PC-3 (cell line): ENCODE results near the gene CREBL2. TPM values are rescaled to one million over a fixed set of nuclear protein-coding genes. Genes with fewer than 3 reads are reported as not detected.
"Not testable (repeated sequence)": the region's sequence is repeated elsewhere in the genome, so short reads cannot be mapped to it uniquely, and the experiment has no call there.

Experiments
- ATAC-seq: fragments of 200-7000 bp; cut with Tn5 transposase; 2 replicates; pipeline ENCODE4 v1.9.1; 2020; ENCODE audit warnings: mild to moderate bottlenecking, moderate library complexity
- BruUV-seq: library from RNA; stranded (reverse); fragments of 400-500 nt; replicated peaks from 2 replicates; lab custom pipeline; 2021; lab: Mats Ljungman, UMichigan
- CTCF ChIA-PET: fragments of 300-600 bp; sonication (Branson Sonifier 250); formaldehyde crosslinking; loops from one replicate; lab custom pipeline; 2022; ENCODE audit warnings: antibody characterized with exemption; lab: Charles Lee
- POLR2A ChIA-PET: fragments of 300-600 bp; sonication (Branson Sonifier 250); formaldehyde crosslinking; loops from one replicate; lab custom pipeline; 2022; ENCODE audit warnings: antibody characterized with exemption; ENCODE audit not compliant: unreplicated experiment; lab: Charles Lee
- DNase-seq: peaks from one replicate; pipeline ENCODE4 v3.0.0-alpha.2; 2015
- H2AFZ ChIP-seq: fragments of 300-600 bp; sonication (generic); 2 replicates; pipeline ENCODE4 v1.6.0; 2016; ENCODE audit warnings: antibody characterized with exemption, low read length
- H3F3A ChIP-seq: fragments of 300-600 bp; sonication (generic); one replicate; pipeline ENCODE4 v1.6.0; 2017; ENCODE audit warnings: antibody characterized with exemption, low read length, control low read depth, mild to moderate bottlenecking; ENCODE audit not compliant: unreplicated experiment
- H3K27ac ChIP-seq: fragments of 300-600 bp; sonication (generic); 2 replicates; pipeline ENCODE4 v1.5.1; 2016; ENCODE audit warnings: mild to moderate bottlenecking, low read length
- H3K27me3 ChIP-seq: fragments of 300-600 bp; sonication (generic); 2 replicates; pipeline ENCODE4 v1.6.1; 2016; ENCODE audit warnings: low read length, mixed read lengths
- H3K36me3 ChIP-seq: fragments of 300-600 bp; sonication (generic); 2 replicates; pipeline ENCODE4 v1.6.1; 2016; ENCODE audit warnings: low read depth, mixed run types, low read length, mixed read lengths
- H3K4me1 ChIP-seq: fragments of 300-600 bp; sonication (generic); 2 replicates; pipeline ENCODE4 v1.5.1; 2016; ENCODE audit warnings: low read length; ENCODE audit not compliant: insufficient read depth
- H3K4me2 ChIP-seq: fragments of 300-600 bp; sonication (generic); 2 replicates; pipeline ENCODE4 v1.6.0; 2016; ENCODE audit warnings: low read length
- H3K4me3 ChIP-seq: fragments of 300-600 bp; sonication (generic); 2 replicates; pipeline ENCODE4 v1.5.1; 2016; ENCODE audit warnings: mild to moderate bottlenecking, low read length, mixed read lengths
- H3K79me2 ChIP-seq: fragments of 300-600 bp; sonication (generic); 2 replicates; pipeline ENCODE4 v1.6.1; 2017; ENCODE audit warnings: low read length, mixed read lengths
- H3K9ac ChIP-seq: fragments of 300-600 bp; sonication (generic); 2 replicates; pipeline ENCODE4 v1.6.0; 2016; ENCODE audit warnings: mild to moderate bottlenecking, low read length
- H3K9me2 ChIP-seq: fragments of 300-600 bp; sonication (generic); replicated peaks from 2 replicates; pipeline ENCODE4 v1.6.1; 2016; ENCODE audit warnings: mixed run types, low read length, mixed read lengths
- H3K9me3 ChIP-seq: fragments of 300-600 bp; sonication (generic); 2 replicates; pipeline ENCODE4 v1.6.1; 2016; ENCODE audit warnings: low read length, mixed read lengths
- H4K20me1 ChIP-seq: fragments of 300-600 bp; sonication (generic); 2 replicates; pipeline ENCODE4 v1.6.1; 2016; ENCODE audit warnings: low read length, mixed read lengths
- EZH2 ChIP-seq: fragments of 300-600 bp; sonication (generic); IDR thresholded peaks from one replicate; pipeline ENCODE4 v1.6.1; 2017; ENCODE audit warnings: antibody characterized with exemption, mild to moderate bottlenecking, low read length; ENCODE audit not compliant: unreplicated experiment
- EZH2phosphoT487 ChIP-seq: fragments of 300-600 bp; sonication (generic); IDR thresholded peaks from 2 replicates; pipeline ENCODE4 v1.6.1; 2018; ENCODE audit warnings: mild to moderate bottlenecking, antibody characterized with exemption, low read length, borderline replicate concordance
- intact Hi-C: fragments of 100-400 bp; cut with micrococcal nuclease; formaldehyde crosslinking; loops from 2 replicates; pipeline ENCODE4 v1.9.0; 2023
- total RNA-seq: library from RNA; depleted of rRNA; stranded (reverse); fragments of >200 nt; gene quantifications from 2 replicates; pipeline ENCODE4 v1.2.3, GENCODE V29; 2014
- TF ChIP-seq, protein P1 (sequence below): fragments of 300-600 bp; sonication (generic); conservative IDR thresholded peaks from 2 replicates; pipeline ENCODE4 v1.5.1; 2017; ENCODE audit warnings: antibody characterized with exemption, low read depth, mild to moderate bottlenecking, low read length

Gene CREBL2
- total RNA-seq, 1 experiment from 2014 or later = 14.2 TPM

DNA sequence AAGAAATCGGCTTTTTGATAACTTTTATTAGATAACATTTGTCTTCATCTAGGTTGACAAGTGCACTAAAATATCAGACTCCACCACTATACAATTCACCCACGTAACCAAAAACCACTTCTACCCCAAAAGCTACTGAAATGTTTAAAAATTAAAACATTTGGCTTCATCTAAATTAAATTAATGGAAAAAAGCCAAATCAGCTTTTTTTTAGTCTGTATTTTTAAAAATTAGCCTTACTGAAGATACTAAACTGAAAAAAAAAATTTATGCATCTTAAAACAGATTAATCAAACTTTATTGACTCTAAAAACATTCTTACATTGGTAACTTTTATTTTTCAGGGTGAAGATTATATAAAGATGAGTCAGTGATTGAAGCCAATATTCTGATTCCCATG is 30.0 kb downstream of the CREBL2 start:
- Histone ChIP-seq H3K9ac (no peak overlapping the region), H3F3A (no peaks in the 10 kb centered on the region), H3K27ac (no peak overlapping the region), H3K4me1 (peaks cover 19% of the 10 kb centered on the region), H3K36me3 (peaks cover 16% of the 10 kb centered on the region), H4K20me1 (no peaks in the 10 kb centered on the region), H2AFZ (no peak overlapping the region), H3K4me3 (no peak overlapping the region), H3K9me3 (no peaks in the 10 kb centered on the region), H3K4me2 (no peak overlapping the region), H3K79me2 (no peaks in the 10 kb centered on the region), H3K9me2 (no peaks in the 10 kb centered on the region), H3K27me3 (no peaks in the 10 kb centered on the region)
- ChIA-PET CTCF (no interaction called here), POLR2A (no interaction called here)
- intact Hi-C loops = no loop called here
- no TSS peak for BruUV-seq
- TF ChIP-seq EZH2phosphoT487 (no peak), EZH2 (no peak)
- TF ChIP-seq, protein P1, sequence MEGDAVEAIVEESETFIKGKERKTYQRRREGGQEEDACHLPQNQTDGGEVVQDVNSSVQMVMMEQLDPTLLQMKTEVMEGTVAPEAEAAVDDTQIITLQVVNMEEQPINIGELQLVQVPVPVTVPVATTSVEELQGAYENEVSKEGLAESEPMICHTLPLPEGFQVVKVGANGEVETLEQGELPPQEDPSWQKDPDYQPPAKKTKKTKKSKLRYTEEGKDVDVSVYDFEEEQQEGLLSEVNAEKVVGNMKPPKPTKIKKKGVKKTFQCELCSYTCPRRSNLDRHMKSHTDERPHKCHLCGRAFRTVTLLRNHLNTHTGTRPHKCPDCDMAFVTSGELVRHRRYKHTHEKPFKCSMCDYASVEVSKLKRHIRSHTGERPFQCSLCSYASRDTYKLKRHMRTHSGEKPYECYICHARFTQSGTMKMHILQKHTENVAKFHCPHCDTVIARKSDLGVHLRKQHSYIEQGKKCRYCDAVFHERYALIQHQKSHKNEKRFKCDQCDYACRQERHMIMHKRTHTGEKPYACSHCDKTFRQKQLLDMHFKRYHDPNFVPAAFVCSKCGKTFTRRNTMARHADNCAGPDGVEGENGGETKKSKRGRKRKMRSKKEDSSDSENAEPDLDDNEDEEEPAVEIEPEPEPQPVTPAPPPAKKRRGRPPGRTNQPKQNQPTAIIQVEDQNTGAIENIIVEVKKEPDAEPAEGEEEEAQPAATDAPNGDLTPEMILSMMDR = no peak
- DNase-seq (no peak), ATAC-seq (no peak)

DNA sequence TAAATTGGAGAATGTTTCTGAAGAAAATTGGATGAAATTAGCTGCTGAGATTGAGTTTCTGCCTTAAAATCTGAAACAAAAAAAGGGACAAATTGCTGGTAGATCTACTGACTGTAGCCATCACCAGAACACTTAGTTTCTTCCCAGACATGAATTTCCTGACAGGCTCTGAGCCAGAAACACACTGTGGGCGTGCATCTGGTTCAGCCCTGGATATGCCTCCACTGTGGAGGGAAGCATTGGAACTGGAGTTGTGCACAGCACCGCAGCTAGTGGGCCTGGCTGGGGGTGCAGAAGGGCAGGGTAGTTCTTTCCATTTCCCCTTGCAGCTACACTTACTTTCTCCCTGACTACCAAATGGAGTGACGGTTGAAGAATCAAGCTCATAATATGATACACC is 31.2 kb downstream of the CREBL2 start:
- Histone ChIP-seq H3K9ac (no peak overlapping the region), H3F3A (no peaks in the 10 kb centered on the region), H3K9me2 (no peaks in the 10 kb centered on the region), H3K27me3 (no peaks in the 10 kb centered on the region), H3K4me3 (no peak overlapping the region), H3K4me1 (peaks cover 19% of the 10 kb centered on the region), H3K4me2 (no peak overlapping the region), H3K27ac (no peak overlapping the region), H4K20me1 (no peaks in the 10 kb centered on the region), H3K79me2 (no peaks in the 10 kb centered on the region), H3K9me3 (no peaks in the 10 kb centered on the region), H3K36me3 (peaks cover 18% of the 10 kb centered on the region), H2AFZ (no peak overlapping the region)
- BruUV-seq = TSS peak; percentile 17
- TF ChIP-seq EZH2phosphoT487 = no peak
- TF ChIP-seq, protein P1 = no peak
- no peak for TF ChIP-seq EZH2
- intact Hi-C loops = no loop called here
- ATAC-seq (no peak), DNase-seq (no peak)
- CTCF ChIA-PET = no interaction called here
- POLR2A ChIA-PET = no interaction called here

DNA sequence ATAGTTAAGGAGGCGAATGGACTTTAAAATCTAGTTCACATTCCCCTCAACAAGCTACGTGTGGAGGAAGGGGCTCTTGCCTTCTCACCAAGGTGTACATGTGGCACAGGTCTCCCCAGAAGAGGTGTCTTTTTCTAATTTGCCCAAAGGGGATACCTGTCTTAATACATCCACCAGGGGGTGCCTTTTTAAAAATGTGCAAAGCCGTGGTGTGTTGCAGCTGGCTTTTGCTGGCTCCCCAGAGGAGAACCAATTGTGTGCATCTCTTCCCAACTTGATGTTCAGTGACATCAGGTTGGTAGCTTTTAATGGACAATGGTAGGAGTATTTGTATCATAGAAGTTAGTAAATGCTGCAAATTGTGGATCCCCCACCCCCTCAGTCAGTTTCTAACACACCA is 33.8 kb downstream of the CREBL2 start:
- peak; percentile 40 for ATAC-seq
- no peak for TF ChIP-seq EZH2
- TF ChIP-seq, protein P1 = peak; percentile 63
- Histone ChIP-seq H4K20me1 (no peaks in the 10 kb centered on the region), H3K4me1 (peaks cover 19% of the 10 kb centered on the region), H3K9me2 (no peaks in the 10 kb centered on the region), H3K9me3 (peaks cover 10% of the 10 kb centered on the region), H3K9ac (peak overlapping the region; percentile 40), H3F3A (no peaks in the 10 kb centered on the region), H3K36me3 (peaks cover 9% of the 10 kb centered on the region), H3K27me3 (no peaks in the 10 kb centered on the region), H3K79me2 (no peaks in the 10 kb centered on the region), H3K4me2 (peak overlapping the region; percentile 12; the same call in 1 of the 2 replicates), H2AFZ (no peak overlapping the region), H3K27ac (peak overlapping the region; percentile 82), H3K4me3 (no peak overlapping the region)
- POLR2A ChIA-PET = interaction anchor here (0.6 kb wide), 1 partner anchor 283 kb away, joined by 3 read pairs; no protein-coding TSS in a partner anchor
- peak; percentile 28 for DNase-seq
- CTCF ChIA-PET = interaction anchor here (0.5 kb wide), 1 partner anchor 296 kb away, joined by 3 read pairs; no protein-coding TSS in a partner anchor
- intact Hi-C loops = loop anchor here (5.0 kb wide), 1 partner anchor 33 kb away; the partner anchor contains the start of gene CREBL2
- BruUV-seq = no TSS peak

DNA sequence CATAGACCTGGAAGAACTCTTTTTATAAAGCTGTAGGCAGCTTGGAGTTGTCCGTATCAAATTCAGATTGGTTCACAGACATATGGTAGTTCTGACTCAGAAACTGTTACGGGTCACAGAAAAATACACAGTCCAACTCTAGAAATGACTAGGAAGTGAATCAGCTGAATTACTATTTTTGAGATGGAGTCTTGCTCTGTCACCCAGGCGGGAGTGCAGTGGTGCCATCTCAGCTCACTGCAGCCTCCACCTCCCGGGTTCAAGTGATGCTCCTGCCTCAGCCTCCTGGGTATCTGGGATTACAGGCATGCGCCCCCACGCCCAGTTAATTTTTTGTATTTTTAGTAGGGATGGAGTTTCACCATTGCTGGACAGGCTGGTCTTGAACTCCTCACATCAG is 34.3 kb downstream of the CREBL2 start:
- not testable (repeated sequence) for BruUV-seq, H3K4me3 ChIP-seq, H4K20me1 ChIP-seq, H3K79me2 ChIP-seq, H3K27me3 ChIP-seq, H3F3A ChIP-seq, H2AFZ ChIP-seq, H3K9me2 ChIP-seq, H3K36me3 ChIP-seq
- peak; percentile 97 for ATAC-seq
- Histone ChIP-seq H3K4me1 (peaks cover 19% of the 10 kb centered on the region), H3K4me2 (peak overlapping the region; percentile 12; the same call in 1 of the 2 replicates), H3K9me3 (peaks cover 10% of the 10 kb centered on the region), H3K27ac (peak overlapping the region; percentile 82), H3K9ac (peak overlapping the region; percentile 40)
- ChIA-PET CTCF (interaction anchor here (0.5 kb wide), 1 partner anchor 296 kb away, joined by 3 read pairs; no protein-coding TSS in a partner anchor), POLR2A (interaction anchor here (0.6 kb wide), 1 partner anchor 284 kb away, joined by 3 read pairs; no protein-coding TSS in a partner anchor)
- intact Hi-C loops = loop anchor here (5.0 kb wide), 1 partner anchor 34 kb away; the partner anchor contains the start of gene CREBL2
- DNase-seq = peak; percentile 84
